Activated gamma-delta T cell (primary cell): ENCODE data around the gene CASQ1.

ENCODE experiments used
- DNase-seq: peaks from one replicate; lab custom pipeline; 2025; lab: John Stamatoyannopoulos, UW
- total RNA-seq, 2 donors: gene quantifications; one replicate each; lab custom pipeline; 2026; lab: John Stamatoyannopoulos, UW

The CASQ1 gene
- 0 to 0.31 reads per million in 2 donors for total RNA-seq

DNA sequence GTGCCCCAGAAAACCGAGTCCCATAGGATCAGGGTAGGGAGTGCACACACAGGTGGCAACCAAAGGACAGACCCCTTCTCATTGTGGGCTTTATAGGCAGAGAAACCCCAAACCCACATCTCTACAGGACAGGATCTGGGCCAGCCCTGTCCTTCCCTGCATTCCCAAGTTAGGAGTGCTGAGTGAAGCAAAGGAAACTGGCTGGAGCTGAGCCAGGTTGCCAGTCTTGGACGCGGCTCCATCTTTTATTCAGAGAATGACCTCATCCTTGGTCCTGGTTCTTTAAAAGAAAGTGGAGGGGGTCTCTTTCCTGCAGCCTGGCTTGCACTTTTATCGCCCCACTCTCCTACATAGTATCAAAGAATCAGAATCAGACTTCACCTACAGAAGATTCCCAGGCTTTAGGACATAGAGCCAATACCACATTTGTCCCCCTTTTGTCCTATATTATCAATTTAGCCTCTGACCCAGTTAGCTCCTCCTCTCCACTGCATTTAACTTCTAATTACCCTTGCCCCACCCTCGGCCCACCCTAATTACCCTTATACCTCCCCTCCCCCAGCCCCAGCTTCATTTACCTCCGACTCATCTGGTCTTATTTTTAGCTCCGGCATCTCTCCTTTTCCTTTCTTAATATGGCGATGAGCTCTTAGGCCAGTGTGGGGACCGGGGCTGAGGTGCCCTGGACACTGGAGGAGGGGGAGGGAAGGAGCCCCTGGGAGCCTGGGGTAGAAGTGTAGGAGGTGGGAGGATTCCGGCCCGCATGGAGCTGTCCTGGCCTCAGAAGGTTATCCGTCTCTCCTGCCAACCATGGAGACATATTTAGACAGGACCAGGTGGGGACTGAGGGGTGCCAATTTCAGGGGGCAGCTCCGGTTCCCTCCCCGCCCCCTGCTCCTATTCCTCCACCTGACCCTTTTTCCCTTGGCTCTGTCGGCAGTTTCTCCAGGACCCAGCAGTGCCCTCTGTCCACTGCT lies at the start of gene CASQ1:
Gene CASQ1, plus strand, starts transcription at position 927 of the 977 bp plus-strand sequence. CDS start 177 bp downstream, outside the sequence.
- no peak for DNase-seq

DNA sequence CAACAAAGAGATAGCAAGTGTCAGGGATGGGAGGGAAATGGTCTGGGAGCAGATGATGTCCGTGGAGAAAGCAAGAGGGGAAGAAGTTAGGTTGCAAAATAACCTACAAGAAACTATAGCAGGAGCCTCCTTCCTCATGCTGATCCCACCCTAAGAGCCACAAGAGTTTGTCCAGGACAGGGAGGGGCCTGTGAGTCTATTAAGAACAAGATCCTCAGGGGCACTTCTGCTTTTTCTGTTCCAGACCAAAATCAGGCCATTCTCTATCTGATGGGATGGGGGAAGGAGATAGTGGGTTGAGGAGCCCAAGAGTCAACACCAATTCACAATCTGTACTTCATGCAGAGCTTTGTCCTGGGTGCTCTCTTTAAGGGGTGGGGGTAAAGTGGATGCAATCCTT lies 46.7 kb upstream of the CASQ1 start:
- no peak for DNase-seq

GRCh38 chr1:160144921-160145320 lies 45.5 kb upstream of the CASQ1 start:
- no peak for DNase-seq

DNA sequence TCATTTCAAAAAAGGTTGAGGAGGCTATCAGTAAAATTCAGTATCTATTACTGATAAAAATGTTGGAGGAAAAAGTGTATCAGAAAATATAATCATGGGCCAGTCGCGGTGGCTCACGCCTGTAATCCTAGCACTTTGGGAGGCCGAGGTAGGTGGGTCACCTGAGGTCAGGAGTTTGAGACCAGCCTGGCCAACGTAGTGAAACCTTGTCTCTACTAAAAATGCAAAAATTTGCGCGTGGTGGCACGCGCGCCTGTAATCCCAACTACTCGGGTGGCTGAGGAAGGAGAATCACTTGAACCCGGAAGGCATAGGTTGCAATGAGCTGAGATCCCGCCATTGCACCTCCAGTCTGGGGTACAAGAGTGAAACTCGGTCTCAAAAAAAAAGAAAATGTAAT lies 44.3 kb upstream of the CASQ1 start:
- no peak for DNase-seq

DNA sequence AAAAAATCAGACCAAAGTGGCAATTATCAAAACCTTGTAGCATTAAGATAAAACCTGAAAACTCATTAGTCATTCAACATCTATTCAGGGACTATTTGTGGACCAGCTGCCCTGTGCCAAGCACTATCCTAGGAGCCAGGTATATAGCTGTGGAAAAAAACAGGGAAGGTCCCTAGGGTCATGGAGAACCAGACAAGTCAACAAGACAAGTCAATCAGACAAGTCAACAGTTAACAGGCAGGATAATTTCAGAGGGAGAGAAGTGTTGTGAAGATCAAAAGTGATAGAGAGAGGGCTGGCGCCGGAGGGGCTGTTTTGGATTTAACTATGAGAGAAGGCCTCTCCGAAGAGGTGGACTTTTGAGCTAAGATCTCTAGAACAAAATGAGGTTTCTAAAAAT lies 42.3 kb upstream of the CASQ1 start:
- DNase-seq = no peak

DNA sequence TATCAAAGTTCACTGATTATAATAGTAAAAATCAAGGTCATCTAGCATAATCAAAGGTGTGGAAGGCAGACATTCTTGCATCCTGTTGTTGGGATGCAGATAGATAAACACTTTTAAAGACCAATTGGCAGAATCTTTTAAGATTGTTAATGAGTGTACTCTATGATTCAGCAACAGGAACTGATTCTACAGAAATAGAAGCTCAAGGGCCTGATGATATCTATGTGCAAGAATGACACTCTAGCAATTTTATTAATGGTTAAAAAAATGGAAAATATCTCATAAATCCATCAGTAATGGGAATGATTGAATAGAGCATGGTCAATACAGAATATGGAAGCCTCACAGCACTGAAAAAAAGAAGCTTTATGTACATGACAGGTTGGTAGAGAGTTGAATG lies 41.1 kb upstream of the CASQ1 start:
- DNase-seq = no peak

- DNase-seq = no peak
Observed at GRCh38 chr1:160149716-160150115, 40.7 kb upstream of the CASQ1 start.

- DNase-seq = no peak
Observed at GRCh38 chr1:160151303-160151702, 39.1 kb upstream of the CASQ1 start, which contains the start of gene ATP1A4. TSS of gene ATP1A4 (plus strand) at chr1:160151603. CDS start at chr1:160152041, 438 bp downstream.

- DNase-seq = no peak
Observed at GRCh38 chr1:160154790-160155189, 35.6 kb upstream of the CASQ1 start.

- no peak for DNase-seq
Observed at GRCh38 chr1:160156361-160156760, 34.0 kb upstream of the CASQ1 start.

- no peak for DNase-seq
Observed at GRCh38 chr1:160157174-160157573, 33.2 kb upstream of the CASQ1 start.

DNA sequence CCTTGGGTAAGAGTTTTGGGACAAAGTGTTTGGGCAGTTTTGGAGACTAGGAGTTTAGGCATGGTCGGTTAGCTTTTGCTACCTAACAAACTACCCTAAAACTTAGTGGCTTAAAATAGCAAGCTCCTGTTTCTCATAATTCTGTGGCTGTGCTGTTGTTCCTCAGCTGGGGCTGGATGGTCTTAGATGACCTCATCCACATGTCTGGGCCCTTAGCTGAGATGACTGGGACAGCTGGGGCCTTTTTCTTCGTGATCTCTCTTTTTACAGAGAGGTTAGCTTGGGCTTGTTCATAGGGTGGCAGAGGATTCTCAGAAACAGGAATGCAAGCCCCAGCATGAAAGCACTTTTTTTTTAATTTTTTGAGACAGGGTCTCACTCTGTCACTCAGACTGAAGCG lies 32.3 kb upstream of the CASQ1 start:
- DNase-seq = no peak

GRCh38 chr1:160158534-160158933 lies 31.8 kb upstream of the CASQ1 start:
- DNase-seq = no peak

DNA sequence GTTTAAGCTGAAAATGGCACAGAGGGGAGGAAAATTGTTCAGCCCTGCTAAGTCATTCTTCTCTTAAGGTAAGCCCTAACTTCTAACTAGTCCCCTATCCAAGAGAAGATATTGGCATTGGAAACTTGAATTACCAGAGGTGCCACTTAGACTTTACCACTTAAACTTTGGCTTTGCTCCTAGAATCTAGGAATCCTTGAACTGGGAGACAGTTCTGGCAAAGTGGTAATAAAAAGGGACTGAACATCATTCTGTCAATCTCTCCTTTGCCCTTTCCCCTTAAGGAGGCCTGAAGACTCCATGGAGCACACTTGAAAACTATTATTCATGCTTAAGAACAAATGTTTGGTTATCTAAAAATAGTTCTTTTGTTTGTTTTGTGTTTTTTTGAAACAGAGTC lies 30.5 kb upstream of the CASQ1 start:
- no peak for DNase-seq

DNA sequence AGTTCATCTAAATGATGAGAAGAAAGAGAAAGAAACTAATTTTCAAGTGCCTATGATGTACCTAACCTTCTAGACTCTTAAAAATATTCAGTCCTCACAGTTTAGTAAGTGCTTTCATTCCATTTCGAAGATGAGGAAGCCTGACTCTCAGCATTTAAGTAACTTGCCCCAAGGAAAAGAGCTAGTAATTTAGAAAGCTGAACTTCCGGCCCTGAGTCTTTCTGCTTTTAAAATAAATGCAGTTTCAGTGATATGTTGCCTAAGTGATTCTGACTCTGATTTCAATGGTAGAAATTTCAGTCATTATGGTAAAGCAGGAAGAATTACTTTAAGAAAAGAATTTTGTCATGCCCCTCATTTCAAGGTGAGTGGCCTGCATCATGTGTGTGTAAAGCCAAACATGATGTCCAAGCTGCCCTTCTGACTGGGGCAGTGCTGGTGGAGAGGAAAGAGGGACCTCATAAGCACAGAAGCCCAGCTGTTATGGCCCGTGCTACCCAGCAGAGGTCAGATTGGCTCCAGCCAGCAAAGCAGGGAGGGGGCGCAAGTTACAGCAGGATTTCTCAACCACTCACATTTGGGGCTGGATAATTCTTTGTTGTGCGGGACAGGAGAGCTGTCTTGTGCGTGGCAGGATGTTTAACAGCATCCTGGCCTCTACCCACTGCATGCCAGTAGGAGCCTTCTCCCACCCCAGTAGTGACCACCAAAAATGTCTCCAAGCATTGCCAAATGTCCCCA lies 28.2 kb upstream of the CASQ1 start:
- DNase-seq = no peak

DNA sequence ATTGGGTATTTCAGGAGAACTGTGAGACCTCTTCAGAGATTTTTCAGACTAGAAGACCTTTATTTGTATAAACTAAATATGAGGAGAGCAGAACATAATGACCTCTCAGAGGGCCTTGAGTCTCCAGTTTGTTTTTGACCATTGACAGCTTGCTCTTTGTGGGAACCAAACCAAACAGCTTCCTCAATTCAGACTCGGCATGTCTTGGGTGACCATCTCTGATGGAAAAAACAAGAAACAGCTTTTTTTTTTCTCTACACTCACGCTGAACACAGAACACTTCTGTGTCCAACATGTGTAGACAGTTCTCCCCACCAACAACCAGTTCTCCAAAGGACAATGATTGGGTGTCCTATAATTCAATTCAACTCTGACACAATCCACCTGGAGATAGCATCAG lies 27.4 kb upstream of the CASQ1 start:
- no peak for DNase-seq

GRCh38 chr1:160163615-160164014 lies 26.8 kb upstream of the CASQ1 start:
- no peak for DNase-seq

GRCh38 chr1:160164121-160164520 lies 26.3 kb upstream of the CASQ1 start:
- DNase-seq = no peak

GRCh38 chr1:160166166-160166868 lies 24.1 kb upstream of the CASQ1 start:
- no peak for DNase-seq

DNA sequence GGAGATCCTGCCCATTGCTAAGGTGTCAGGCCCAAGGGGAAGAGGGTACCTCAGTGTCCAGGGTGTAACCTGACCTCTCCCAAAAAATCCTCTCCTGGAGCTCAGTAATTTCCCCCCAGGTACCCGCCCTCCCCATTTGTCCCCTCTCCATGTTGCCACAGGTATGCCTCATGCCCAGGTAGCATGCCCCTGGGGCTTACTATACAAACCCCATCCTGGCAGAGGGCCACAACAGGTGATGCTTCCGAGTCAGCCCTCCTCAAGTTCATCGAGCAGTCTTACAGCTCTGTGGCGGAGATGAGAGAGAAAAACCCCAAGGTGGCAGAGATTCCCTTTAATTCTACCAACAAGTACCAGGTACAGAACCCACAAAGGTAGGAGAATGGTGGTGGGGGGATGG lies 23.3 kb upstream of the CASQ1 start:
- DNase-seq = no peak

DNA sequence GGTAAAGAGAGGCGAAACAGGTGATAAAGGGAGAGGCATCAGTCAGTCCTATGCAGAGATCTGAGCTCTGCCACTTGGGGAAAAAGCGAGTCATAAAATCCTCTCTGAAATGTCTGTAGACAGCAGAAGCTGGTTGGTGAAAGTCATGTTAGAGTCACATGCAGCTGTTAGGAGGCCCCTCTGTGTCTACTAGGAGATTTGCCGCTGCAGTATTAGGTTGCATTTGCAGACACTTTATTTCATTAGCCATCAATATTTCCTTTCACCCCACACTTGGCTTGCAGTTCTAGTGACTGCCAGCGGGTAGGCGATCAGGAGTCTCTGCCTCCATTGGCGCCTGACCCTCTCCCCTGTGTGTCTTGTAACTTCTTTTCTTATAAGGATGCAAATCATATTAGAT lies 22.8 kb upstream of the CASQ1 start:
- no peak for DNase-seq

- no peak for DNase-seq
Observed at GRCh38 chr1:160168016-160168415, 22.4 kb upstream of the CASQ1 start.
